Astrocyte (in vitro differentiated cells and primary cell): ENCODE data around the gene CRBN.

ENCODE experiments used
- EZH2 ChIP-seq: IDR thresholded peaks from 2 replicates; pipeline ENCODE4 v1.6.1; 2012; ENCODE audit warnings: mild to moderate bottlenecking, low read length, inconsistent platforms; ENCODE audit not compliant: insufficient read depth
- TF ChIP-seq, protein P1 (sequence below): IDR thresholded peaks from 2 replicates; pipeline ENCODE4 v1.5.1; 2011; ENCODE audit warnings: low read depth, mild to moderate bottlenecking, inconsistent platforms, low read length, moderate library complexity; ENCODE audit not compliant: insufficient read depth

DNA sequence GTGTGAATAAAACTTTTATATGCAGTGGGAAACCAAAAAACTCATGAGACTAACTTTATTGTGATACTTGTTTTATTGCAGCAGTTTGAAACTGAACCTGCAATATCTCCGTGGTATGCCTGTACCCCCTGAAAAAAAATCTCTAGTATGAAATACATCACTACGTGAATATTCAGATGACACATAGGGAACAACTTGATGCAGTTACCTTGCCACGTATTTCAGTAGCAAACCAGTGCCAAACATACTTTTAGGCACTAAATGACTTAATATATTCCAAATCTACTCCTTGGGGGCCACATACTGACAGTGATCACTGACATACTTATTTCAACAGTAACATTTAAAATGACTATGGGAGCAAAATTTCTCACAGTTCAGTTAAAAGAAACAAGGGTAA, 13.8 kb downstream of the CRBN start:
- TF ChIP-seq, protein P1, sequence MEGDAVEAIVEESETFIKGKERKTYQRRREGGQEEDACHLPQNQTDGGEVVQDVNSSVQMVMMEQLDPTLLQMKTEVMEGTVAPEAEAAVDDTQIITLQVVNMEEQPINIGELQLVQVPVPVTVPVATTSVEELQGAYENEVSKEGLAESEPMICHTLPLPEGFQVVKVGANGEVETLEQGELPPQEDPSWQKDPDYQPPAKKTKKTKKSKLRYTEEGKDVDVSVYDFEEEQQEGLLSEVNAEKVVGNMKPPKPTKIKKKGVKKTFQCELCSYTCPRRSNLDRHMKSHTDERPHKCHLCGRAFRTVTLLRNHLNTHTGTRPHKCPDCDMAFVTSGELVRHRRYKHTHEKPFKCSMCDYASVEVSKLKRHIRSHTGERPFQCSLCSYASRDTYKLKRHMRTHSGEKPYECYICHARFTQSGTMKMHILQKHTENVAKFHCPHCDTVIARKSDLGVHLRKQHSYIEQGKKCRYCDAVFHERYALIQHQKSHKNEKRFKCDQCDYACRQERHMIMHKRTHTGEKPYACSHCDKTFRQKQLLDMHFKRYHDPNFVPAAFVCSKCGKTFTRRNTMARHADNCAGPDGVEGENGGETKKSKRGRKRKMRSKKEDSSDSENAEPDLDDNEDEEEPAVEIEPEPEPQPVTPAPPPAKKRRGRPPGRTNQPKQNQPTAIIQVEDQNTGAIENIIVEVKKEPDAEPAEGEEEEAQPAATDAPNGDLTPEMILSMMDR, result no peak
- TF ChIP-seq EZH2, result no peak
